ENCODE measurements around the gene SLC18A2. TPM values are rescaled to one million over a fixed set of nuclear protein-coding genes. Genes with fewer than 3 reads are reported as not detected.

SLC18A2 gene
- total RNA-seq, 2 donors from 2014 or later: 1.3 to 1.9 TPM

- TF ChIP-seq POLR2AphosphoS5 (IDR thresholded peaks at IDR 0.05) (no peak), CTCF (IDR thresholded peaks at IDR 0.05) (no peak), POLR2A (IDR thresholded peaks at IDR 0.05) (no peak)
- intact Hi-C loops (cut with DNase I): loop anchor here (10.0 kb wide), 1 partner anchor 96 kb away; no protein-coding TSS in a partner anchor
These were observed 70.3 kb downstream of the SLC18A2 start for GRCh38 chr10:117311261-117311660.

DNA sequence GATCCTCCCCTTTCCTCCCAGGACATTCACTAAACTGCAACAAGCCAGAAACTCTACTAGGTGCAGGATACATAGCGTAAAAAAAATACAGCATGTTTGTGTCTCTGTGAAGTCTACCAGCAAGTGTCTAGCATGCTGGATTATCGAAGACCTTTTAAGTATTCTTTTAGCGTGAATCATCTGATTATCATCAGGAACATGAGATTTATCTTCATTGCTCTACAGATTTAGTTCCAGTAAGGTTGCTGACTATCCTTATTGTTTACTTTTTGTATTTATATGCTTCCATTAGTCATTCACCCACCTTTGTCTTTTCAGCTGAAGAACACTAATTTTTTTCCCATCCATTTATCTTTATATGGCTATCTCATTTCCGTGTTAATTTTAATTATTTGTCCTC lies 71.5 kb downstream of the SLC18A2 start:
- no peaks in the 10 kb centered on the region for H3K9me3 ChIP-seq
- H3K4me3 ChIP-seq: no peak overlapping the region
- H3K27ac ChIP-seq: no peak overlapping the region
- DNase-seq (ENCODE audit: low spot score): no peak
- whole genome bisulfite sequencing: 66% methylated on average over 4 of the region's 4 CpGs
- intact Hi-C loops (cut with DNase I): loop anchor here (10.0 kb wide), 1 partner anchor 98 kb away; no protein-coding TSS in a partner anchor
- H3K4me1 ChIP-seq (replicated peaks): no peaks in the 10 kb centered on the region
- H3K27me3 ChIP-seq (replicated peaks; ENCODE audit: insufficient read depth): no peaks in the 10 kb centered on the region
- TF ChIP-seq CTCF (IDR thresholded peaks at IDR 0.05): no peak
- no peak for TF ChIP-seq POLR2A (IDR thresholded peaks at IDR 0.05)
- TF ChIP-seq POLR2AphosphoS5 (IDR thresholded peaks at IDR 0.05): no peak
- H3K36me3 ChIP-seq: no peaks in the 10 kb centered on the region

More at GRCh38 chr10:117311261-117311660, 70.3 kb downstream of the SLC18A2 start:
- no peaks in the 10 kb centered on the region for H3K4me1 ChIP-seq (replicated peaks)
- no peaks in the 10 kb centered on the region for H3K9me3 ChIP-seq
- no peak overlapping the region for H3K27ac ChIP-seq
- 98% methylated on average over 5 of the region's 5 CpGs for WGBS
- no peak overlapping the region for H3K4me3 ChIP-seq
- DNase-seq (ENCODE audit: low spot score): no peak
- H3K36me3 ChIP-seq: no peaks in the 10 kb centered on the region
- no peaks in the 10 kb centered on the region for H3K27me3 ChIP-seq (replicated peaks; ENCODE audit: insufficient read depth)

GRCh38 chr10:117313641-117314040 lies 72.7 kb downstream of the SLC18A2 start:
- DNase-seq (ENCODE audit: low spot score): no peak
- Histone ChIP-seq H3K4me1 (replicated peaks) (peaks cover 2% of the 10 kb centered on the region), H3K27ac (no peak overlapping the region), H3K27me3 (replicated peaks; ENCODE audit: insufficient read depth) (no peaks in the 10 kb centered on the region), H3K9me3 (no peaks in the 10 kb centered on the region), H3K4me3 (no peak overlapping the region), H3K36me3 (no peaks in the 10 kb centered on the region)
- intact Hi-C loops (cut with DNase I): loop anchor here (10.0 kb wide), 1 partner anchor 99 kb away; no protein-coding TSS in a partner anchor
- TF ChIP-seq POLR2A (IDR thresholded peaks at IDR 0.05): no peak
- TF ChIP-seq POLR2AphosphoS5 (IDR thresholded peaks at IDR 0.05): no peak
- TF ChIP-seq CTCF (IDR thresholded peaks at IDR 0.05): no peak
- WGBS: 98% methylated on average over 1 of the region's 1 CpG

DNA sequence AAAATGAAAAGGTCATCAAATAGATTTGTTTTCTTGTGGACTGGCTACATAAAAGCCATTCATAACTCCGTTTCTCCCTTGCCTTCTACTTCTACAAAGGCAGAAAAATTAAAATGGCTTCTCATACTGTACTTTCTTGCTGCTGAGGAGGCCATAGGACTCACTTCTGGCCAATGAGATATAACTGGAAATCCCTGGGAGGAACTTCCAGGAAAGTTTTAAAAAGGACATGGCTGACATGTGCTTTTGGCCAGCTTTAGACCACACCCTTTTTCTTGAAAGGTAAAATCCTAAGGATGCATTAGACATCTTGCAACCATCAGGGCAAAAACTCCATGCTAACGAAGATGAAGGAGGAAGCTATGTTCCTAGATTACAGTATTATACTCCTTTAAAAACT lies 75.8 kb downstream of the SLC18A2 start:
- no peak for DNase-seq (ENCODE audit: low spot score)
- WGBS: 97% methylated on average over 2 of the region's 2 CpGs
- Histone ChIP-seq H3K4me3 (no peak overlapping the region), H3K4me1 (replicated peaks) (peaks cover 5% of the 10 kb centered on the region), H3K9me3 (no peaks in the 10 kb centered on the region), H3K27ac (no peak overlapping the region), H3K36me3 (no peaks in the 10 kb centered on the region), H3K27me3 (replicated peaks; ENCODE audit: insufficient read depth) (no peaks in the 10 kb centered on the region)
- intact Hi-C loops (cut with DNase I): loop anchor here (10.0 kb wide), 1 partner anchor 102 kb away; no protein-coding TSS in a partner anchor
- TF ChIP-seq CTCF (IDR thresholded peaks at IDR 0.05) (no peak), POLR2A (IDR thresholded peaks at IDR 0.05) (no peak), POLR2AphosphoS5 (IDR thresholded peaks at IDR 0.05) (no peak)

GRCh38 chr10:117318909-117319308 lies 78.0 kb downstream of the SLC18A2 start:
- DNase-seq (ENCODE audit: low spot score): no peak
- H3K4me1 ChIP-seq (replicated peaks): peaks cover 5% of the 10 kb centered on the region
- H3K36me3 ChIP-seq: no peaks in the 10 kb centered on the region
- TF ChIP-seq POLR2AphosphoS5 (IDR thresholded peaks at IDR 0.05) (no peak), CTCF (IDR thresholded peaks at IDR 0.05) (peak in 1 of 4 experiments; percentile 10)
- H3K9me3 ChIP-seq: no peaks in the 10 kb centered on the region
- no peaks in the 10 kb centered on the region for H3K27me3 ChIP-seq (replicated peaks; ENCODE audit: insufficient read depth)
- no peak overlapping the region for H3K4me3 ChIP-seq
- intact Hi-C loops (cut with DNase I): loop anchor here (10.0 kb wide), 1 partner anchor 104 kb away; no protein-coding TSS in a partner anchor
- no peak overlapping the region for H3K27ac ChIP-seq

Measured in prostate gland (tissue), 2 donors.